Measurements from ENCODE around the gene NSF. TPM values are rescaled to one million over a fixed set of nuclear protein-coding genes. Genes with fewer than 3 reads are reported as not detected.
"Not testable (repeated sequence)": the region's sequence is repeated elsewhere in the genome, so short reads cannot be mapped to it uniquely, and the experiment has no call there.

NSF gene
- total RNA-seq, 3 donors from 2014 or later = 68.5 to 95.4 (median 69.3) TPM

- ATAC-seq; H3K9me3 ChIP-seq; DNase-seq; H3K4me3 ChIP-seq; H3K4me1 ChIP-seq (ENCODE audit: low read depth); H3K36me3 ChIP-seq (ENCODE audit: low read depth); intact Hi-C loops (cut with DNase I, micrococcal nuclease): not testable (repeated sequence)
Observed at GRCh38 chr17:46699014-46699413, 108.5 kb downstream of the NSF start.

GRCh38 chr17:46717999-46718398 lies 127.5 kb downstream of the NSF start:
- Histone ChIP-seq H3K4me3 (no peak overlapping the region), H3K36me3 (ENCODE audit: low read depth) (no peaks in the 10 kb centered on the region), H3K4me1 (ENCODE audit: low read depth) (no peaks in the 10 kb centered on the region), H3K9me3 (no peaks in the 10 kb centered on the region)
- ATAC-seq (no peak), DNase-seq (no peak)
- intact Hi-C loops (cut with DNase I, micrococcal nuclease) = no loop called here
- no peak for TF ChIP-seq CTCF (IDR thresholded peaks at IDR 0.05)

GRCh38 chr17:46719891-46720290 lies 129.4 kb downstream of the NSF start:
- ATAC-seq = no peak
- Histone ChIP-seq H3K4me1 (ENCODE audit: low read depth) (no peaks in the 10 kb centered on the region), H3K36me3 (ENCODE audit: low read depth) (no peaks in the 10 kb centered on the region), H3K9me3 (no peaks in the 10 kb centered on the region), H3K4me3 (no peak overlapping the region)
- DNase-seq = no peak
- intact Hi-C loops (cut with DNase I, micrococcal nuclease) = no loop called here
- TF ChIP-seq CTCF (IDR thresholded peaks at IDR 0.05) = no peak

- DNase-seq = no peak
Observed at GRCh38 chr17:46720408-46720807, 129.9 kb downstream of the NSF start.

GRCh38 chr17:46722662-46723285 lies 132.3 kb downstream of the NSF start:
- Histone ChIP-seq H3K4me3 (no peak overlapping the region), H3K36me3 (ENCODE audit: low read depth) (no peaks in the 10 kb centered on the region), H3K4me1 (ENCODE audit: low read depth) (no peaks in the 10 kb centered on the region), H3K9me3 (no peaks in the 10 kb centered on the region)
- intact Hi-C loops (cut with DNase I, micrococcal nuclease) = no loop called here
- ATAC-seq = no peak
- no peak for TF ChIP-seq CTCF (IDR thresholded peaks at IDR 0.05)
- DNase-seq = no peak

More at GRCh38 chr17:46720408-46720807, 129.9 kb downstream of the NSF start:
- no peak for TF ChIP-seq CTCF (IDR thresholded peaks at IDR 0.05)
- no peaks in the 10 kb centered on the region for H3K36me3 ChIP-seq (ENCODE audit: low read depth)
- no peaks in the 10 kb centered on the region for H3K4me1 ChIP-seq (ENCODE audit: low read depth)
- H3K9me3 ChIP-seq = no peaks in the 10 kb centered on the region
- no peak for ATAC-seq
- H3K4me3 ChIP-seq = no peak overlapping the region
- intact Hi-C loops (cut with DNase I, micrococcal nuclease) = no loop called here

GRCh38 chr17:46726206-46726605 lies 135.7 kb downstream of the NSF start:
- no peaks in the 10 kb centered on the region for H3K9me3 ChIP-seq
- ATAC-seq (no peak), DNase-seq (no peak)
- no peaks in the 10 kb centered on the region for H3K36me3 ChIP-seq (ENCODE audit: low read depth)
- no peak for TF ChIP-seq CTCF (IDR thresholded peaks at IDR 0.05)
- no peaks in the 10 kb centered on the region for H3K4me1 ChIP-seq (ENCODE audit: low read depth)
- intact Hi-C loops (cut with DNase I, micrococcal nuclease) = no loop called here
- no peak overlapping the region for H3K4me3 ChIP-seq
